Hepatic stellate cell (primary cell): Measurements from ENCODE around the gene CFAP61.
A peak's percentile ranks its signal among the peaks of the same experiment; 100 is the strongest.
"Not testable (repeated sequence)": the region's sequence is repeated elsewhere in the genome, so short reads cannot be mapped to it uniquely, and the experiment has no call there.

Experiments
- DNase-seq: peaks from one replicate; pipeline ENCODE4 v3.0.0; 2011; ENCODE audit warnings: low spot score

The CFAP61 gene

DNA sequence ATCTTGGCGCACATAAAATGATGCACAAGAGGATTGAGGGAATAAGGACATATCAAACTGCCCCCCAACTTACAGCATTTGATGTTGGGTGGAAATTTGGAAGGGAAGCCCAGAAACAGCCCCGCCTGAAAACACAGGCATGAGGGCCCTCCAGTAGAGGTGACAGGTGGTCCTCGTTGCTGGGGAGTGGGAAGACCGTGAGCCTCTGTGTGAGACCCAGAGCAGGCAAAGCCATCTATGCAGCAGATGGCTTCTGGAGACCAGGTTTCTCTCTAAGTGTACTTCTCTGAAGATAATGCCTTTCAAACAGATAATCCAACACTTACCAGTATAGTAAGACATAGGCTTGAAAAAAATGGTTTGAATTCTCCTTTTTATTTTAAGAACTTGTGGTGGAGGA is 183.3 kb downstream of the CFAP61 start:
- DNase-seq = no peak

DNA sequence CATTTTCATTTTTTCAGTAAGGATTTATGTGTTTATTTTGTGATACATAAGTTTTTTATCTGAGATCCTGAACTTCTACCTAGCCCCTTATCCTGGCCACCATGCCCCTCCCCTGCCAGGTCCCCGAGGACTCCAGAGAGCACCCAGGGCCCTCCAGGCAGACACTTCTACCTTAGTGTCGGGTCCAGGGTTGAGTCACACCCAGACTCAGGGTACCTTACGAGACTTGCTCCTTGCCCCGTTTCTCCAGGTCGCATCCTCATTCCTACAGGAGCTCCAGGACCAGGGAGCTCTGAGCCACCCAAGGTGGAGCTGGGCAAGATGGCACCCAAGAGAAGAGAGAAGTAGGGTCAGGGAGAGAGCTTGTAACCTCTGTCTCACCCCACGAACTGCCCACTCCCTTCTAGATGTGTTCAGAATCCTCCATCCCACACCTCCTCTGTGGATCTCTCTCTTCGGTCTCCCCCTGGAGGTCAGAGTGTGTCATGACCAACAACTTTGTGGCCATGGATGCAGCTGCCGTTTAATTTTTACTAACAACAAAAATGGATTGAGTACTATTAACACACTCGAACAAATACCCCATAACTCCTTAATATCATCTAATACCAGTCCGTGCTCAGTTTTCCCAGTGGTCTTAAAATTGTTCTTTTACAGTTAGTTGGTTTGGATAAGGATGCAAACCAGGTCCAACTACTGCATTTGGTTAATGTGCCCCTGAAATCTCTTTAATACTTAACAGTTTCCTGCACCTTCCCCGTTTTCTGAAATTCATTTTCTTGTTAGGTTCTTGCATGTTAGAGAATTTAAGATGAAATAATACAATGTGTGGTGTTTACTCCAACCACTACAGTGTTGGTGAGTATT is 185.0 kb downstream of the CFAP61 start:
- DNase-seq = peak; percentile 57

DNA sequence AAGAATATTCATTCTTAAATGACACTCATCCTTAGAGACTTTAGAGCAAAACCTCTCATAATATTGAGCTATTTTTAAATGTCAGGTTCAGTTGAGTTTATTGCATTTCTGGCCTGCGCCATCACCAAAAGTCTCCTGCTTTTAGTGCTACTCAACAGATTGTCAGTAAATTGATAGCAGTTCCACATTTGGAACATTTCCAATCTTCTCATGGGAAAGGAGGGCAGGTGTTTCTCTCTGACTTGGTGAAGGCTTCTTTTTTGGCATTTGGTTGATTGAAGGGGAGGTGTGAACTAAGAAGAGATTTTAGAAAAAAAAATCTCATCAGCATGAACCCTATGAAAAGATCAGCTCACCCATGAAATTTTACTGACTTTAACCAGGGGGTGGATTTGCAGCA is 189.6 kb downstream of the CFAP61 start:
- DNase-seq = no peak

DNA sequence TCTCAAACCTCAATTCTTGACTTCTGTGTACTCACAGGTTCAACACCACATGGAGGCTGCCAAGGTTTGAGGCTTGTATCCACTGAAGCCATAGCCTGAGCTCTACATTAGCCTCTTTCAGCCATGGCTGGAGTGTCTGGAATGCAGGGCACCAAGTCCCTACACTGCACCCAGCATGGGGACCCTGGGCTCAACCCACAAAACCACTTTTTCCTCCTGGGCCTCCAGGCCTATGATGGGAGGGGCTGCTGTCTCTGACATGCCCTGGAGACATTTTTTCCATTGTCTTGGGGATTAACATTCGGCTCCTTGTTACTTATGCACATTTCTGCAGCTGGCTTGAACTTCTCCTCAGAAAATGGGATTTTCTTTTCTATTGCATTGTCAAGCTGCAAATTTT is 192.1 kb downstream of the CFAP61 start:
- not testable (repeated sequence) for DNase-seq

DNA sequence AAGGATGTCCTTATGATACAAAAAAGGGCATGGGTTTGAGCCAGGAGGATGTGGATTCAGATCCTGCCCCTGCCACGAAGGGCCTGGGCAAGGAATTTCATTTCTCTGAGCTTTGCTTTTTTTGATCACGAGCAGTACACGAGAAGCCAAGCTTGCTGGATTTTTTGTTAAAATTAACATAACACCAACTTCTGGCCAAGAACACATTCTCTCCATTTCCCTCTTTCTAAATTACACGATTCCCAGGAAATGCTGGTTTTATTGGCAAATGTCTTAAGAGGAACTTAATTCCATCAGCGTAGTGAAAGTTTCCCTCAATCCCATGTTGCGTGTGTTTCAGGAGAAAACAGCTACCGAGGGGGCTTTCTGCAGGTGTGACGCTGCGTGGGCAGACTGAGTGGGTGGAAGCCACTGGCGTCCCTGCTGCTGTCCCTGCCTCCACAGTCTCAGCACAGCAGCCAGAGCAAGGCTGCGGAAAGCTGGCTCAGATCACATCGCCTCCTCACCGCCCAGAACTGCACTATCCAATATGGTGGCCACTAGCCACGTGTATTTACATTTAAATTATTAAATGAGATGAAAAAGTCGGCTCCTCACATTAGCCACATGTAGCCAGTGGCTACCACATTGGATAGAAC is 194.8 kb downstream of the CFAP61 start:
- DNase-seq = no peak

DNA sequence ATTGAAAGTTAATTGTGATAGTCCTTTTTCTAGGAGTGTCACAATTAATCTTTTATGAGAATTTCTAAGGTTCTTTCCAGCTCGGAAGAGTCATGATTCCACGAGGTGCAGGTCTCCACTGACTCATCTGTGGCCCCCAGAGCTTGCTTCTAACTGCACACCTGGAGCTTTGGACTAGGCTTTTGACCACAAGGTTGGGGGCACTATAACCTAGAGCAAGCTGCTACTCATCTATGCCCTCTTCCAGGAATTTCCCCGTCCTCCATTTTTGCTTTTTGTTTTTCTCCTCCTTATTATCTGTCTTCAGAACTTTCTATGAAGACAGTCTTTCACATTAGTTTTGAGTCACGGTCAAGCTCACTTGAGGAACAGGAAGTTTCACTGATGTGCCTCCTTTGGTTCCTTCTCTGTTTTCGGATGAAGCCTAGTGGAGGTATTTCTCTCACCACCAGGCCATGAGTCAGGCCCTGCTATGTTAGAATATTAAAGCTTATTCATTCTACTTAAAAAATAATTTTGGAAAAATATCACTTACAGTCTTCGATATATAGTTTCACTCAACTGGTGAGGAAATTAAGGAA is 196.4 kb downstream of the CFAP61 start:
- no peak for DNase-seq

DNA sequence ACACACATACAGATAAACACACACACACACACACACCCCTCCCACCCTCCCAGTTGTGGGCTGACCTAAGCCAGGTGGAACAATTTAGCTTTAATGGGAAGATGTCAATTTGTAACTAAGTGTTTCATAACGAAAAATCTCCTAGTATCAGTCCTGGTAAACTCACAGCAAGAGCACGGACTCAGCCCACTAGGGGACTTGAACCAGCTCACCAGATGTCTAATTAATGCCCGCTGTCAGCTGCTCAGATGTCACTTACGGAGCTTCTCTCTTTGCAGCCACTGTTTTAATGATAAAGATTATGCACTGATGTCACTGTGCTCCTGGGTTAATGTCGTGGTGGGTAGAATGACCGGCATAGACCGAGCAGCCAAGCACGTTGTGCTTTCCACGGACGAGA is 199.0 kb downstream of the CFAP61 start:
- DNase-seq = no peak

DNA sequence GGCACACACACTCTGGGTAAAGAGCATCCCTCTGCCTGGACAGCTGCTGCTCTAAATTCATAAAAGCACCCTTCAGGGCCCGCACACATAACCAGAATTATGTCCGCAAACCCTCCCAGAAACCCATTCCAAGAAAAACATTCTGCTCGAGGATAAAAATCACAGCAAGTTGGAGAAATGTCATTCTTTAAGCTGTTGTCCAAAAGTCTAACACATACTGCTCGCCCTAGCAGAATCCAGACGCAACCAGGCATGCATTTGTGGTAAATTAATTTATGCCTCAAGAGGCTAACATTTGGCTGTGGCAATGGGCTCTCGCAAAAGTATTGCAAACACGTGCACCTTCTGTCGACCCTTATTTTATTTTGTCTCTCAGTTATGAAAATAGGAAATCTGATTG is 199.5 kb downstream of the CFAP61 start:
- no peak for DNase-seq

DNA sequence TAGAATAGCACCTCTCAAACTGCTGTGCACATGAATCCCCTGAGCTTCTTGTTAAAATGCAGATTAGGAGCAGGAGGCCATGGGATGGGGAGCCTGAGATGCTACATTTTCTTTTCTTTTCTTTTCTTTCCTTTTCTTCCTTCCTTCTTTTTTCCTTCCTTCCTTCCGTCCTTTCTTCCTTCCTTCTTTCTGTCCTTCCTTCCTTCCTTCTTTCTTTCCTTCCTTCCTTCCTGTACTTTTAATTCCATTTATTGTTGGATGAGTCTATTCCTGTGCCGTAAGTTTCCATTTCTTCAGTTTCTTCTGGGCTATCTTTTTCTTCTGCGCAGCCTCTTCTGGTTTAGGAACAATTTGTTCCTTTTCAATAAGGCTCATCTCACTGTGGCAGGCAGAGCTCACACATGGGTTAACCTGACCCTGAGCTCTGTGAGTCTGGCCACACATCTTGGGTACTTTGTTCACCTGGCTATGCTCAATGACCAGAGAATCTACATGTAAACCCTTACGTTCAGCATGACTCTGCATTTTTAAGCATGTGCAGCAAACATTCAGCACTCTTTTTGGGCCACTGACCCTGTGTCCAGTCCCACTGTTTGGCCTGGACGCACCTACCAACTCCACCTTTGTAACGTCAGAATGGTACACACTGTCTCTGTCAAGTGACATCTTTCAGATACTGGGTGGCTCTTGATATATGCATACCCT is 200.9 kb downstream of the CFAP61 start:
- no peak for DNase-seq

DNA sequence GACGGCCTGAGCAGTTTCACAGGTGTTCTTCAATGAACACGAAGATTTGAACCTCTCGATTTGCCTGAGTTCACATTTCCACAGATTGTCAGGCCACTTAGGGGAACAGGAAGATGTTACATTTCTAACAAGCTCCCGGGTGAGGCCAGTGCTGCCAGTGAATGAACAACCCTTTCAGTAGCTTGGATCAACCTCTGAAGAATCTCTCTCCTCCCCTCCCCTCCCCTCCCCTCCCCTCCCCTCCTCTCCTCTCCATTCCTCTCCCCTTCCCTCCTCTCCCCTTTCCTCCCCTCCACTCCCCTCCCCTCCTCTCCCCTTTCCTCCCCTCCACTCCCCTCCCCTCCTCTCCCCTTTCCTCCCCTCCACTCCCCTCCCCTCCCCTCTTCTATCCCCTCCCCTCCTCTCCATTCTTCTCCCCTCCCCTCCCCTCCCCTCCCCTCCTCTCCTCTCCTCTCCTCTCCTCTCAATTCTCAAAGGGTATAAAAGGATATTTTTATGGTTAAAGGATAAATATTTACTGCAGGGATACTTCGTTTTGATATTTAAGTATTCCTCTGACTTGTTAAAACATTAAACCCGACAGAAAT is 201.5 kb downstream of the CFAP61 start:
- no peak for DNase-seq

DNA sequence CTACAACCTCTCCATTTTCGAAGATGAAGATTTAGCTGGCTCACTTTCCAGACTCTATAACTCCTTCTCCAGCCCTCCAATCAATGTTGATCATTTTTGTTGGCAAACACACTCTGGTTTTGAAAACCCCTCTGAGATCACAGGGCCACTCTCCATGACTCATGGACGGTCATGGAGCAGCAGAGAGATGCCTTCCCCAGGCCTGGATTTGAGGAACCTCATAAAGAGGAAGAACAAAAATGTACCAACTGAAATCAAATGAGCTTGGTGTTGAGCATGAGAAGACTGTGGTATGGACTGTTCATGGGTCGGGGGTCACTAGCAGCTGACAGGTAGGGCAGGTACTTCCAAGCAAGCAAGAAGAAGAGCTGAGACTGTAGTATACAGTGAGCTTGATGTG is 202.8 kb downstream of the CFAP61 start:
- no peak for DNase-seq

DNA sequence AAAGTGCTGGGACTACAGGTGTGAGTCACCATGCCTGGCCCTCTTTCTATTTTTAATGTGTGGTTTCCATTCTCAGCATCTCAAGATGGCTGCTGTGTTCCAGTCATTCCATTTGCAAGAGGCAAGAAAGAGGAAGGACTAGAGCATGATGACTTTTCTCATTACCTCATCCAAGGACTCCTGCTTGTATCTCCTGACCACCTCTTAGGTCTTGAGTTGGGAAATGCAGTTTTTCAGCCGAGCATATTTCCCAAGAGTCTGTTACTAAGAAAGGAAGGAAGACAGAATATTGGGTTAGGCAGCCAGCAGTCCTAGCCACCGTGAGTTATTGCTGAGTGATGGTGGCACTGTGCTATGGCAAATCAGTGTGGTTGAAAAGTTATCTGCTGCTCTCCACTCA is 207.2 kb downstream of the CFAP61 start:
- DNase-seq = no peak

DNA sequence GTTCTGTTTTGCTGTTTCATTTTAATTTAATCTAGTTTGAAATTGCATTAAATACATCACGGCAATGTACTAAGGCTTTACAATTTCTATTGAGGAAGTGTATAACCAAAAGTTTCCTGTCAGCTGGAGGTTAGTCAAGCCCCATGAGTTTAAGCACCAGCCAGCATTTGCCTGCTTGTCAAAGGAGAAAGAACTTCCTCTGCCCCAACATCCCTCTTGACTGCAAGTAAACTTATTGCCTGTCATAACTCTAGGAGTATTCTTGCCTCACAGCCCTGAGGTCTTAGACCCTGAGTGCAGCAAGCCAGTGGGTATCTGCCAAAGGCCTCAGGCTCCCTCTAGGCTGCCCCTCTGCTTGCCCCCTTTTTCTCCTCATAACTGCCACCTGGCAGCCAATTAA is 208.8 kb downstream of the CFAP61 start:
- no peak for DNase-seq

DNA sequence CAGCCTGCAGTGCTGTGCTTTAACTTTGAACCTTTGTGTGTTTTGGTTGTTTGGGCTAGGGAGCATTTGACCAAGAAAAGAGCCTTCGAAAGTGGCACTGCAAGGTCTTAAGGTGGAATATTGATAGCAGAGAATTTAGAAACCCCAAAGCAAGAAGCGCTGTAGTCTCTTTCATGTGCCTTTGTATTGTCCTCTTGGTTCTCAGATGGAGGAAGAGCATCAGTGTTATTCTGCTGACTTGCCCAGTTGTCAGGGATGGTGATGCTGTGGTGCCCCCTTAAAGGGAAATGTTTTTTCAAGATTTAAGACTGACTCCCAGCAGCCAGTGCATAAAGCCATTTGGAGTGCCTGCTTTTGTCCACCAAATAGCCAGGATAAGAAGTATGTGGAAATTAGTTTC is 212.9 kb downstream of the CFAP61 start:
- DNase-seq = no peak

DNA sequence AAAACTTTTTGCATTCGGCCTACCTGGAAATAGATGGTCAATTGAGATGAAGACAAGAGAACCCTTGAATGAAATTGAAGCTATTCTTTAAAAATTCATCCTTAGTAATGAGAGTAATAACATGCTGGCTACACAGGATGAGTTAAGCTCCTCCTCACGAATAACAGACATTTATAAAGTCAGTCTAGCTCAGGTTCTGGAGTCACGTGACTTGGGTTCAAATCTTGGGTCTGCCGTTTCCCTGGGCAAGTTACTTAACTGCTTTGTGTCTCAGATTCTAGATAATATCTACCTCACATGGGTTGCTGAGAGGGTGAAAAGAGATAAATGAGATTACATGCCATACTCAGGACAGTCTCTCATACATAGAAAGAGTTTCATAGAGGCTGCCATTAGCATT is 214.2 kb downstream of the CFAP61 start:
- no peak for DNase-seq

DNA sequence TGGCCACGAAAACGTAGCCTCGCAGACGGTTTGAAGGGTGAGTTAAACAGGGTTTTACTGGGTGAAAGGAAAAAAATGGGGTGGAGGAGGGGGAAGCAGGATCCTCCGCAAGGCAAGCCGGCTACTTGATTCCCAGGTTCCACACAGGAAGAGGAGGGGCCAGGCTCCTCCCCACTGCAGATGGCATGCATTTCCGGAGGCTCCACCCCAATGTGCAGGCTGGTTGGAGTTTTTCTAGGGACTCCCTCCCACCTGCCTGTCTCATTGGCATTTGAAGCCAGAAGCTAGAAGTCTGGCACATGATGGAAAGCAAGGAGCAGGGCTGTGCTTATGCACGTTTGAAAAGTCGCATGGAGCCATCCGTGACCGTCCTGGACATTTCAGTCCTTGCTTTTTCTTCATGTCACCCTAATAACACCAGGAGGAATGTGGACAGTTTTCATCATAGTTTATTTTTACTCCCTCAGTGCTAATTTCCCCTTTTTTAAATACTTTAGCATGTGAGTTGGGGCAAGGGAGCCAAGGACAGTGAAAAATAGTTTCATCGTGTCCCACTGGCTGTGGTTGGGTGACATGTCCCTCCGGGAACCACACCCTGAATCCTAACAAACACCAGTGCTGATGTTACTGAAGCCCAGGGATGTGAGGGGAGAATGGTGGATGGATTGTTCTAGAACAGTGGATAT is 215.5 kb downstream of the CFAP61 start:
- no peak for DNase-seq

DNA sequence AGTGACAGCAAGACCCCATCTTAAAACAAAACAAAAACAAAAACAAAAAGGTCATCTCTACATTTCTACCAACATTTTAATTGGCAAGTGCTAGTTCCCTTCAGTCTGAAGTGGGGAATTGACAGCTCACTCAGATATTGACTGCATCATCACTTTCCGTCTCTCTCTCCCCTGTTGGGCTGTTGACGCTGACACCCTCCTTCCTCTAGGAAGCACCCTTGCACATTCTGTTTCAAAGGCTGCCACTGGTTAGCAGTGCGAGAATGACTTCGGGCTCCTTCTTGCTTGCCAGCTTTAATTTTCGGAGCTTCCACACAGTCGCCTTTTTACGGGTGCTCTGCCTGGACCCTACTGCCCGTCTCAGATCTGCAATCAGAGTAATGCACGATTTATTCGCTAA is 218.9 kb downstream of the CFAP61 start:
- no peak for DNase-seq

DNA sequence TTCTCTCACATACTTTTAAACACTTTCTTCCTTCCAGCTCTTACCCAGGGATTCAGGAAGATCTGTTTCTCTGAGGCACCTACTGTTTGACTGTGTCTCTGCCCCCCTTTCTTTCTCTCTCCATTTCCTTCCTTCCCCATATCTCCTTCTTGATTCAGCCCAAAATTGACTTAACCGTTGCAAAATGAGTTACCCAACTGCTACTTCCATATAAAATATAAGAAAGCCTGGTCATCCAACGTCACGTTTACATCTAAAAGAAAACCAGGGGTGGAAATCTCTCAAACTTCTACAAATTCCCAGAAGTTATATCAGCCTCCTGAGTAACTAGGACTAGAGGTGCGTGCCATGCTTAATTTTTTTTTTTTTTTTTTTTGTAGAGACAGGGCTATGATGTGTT is 220.4 kb downstream of the CFAP61 start:
- DNase-seq = no peak

DNA sequence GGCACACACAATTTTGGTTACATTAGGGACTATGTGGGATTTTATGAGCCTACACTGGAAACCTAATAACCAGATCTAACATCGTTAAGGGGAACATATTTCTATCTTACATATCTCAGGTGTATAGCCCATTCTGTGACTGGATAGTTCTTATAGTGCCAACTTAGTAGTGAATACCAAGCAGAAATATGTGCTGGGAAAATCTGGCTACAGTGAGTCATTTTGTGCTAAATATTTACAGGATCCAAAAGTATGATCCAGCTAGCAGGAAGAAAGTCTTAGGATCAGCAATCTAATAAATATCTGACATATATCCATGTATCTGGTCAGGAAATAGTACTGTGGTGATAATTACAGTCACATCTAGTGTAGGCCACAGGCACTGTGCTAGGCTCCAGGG is 221.0 kb downstream of the CFAP61 start:
- DNase-seq = no peak

DNA sequence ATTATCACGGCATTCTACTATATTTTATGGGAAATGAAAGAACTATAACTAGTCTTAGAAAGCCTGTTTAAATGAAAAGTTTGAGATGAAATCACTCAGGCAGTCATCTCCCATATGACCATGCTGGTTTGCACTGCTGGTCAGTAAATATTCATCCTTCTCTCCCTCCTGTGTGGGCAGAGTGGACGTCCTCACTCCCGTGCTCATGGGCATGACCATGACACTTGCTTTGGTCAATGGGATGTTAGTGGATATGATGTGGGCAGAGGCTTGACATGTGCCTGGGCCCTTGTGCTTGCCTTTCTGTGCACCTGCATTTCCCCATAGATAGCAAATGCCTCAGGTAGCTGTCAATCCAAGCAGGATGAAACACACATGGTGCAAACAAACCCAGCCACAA is 222.5 kb downstream of the CFAP61 start:
- no peak for DNase-seq

DNA sequence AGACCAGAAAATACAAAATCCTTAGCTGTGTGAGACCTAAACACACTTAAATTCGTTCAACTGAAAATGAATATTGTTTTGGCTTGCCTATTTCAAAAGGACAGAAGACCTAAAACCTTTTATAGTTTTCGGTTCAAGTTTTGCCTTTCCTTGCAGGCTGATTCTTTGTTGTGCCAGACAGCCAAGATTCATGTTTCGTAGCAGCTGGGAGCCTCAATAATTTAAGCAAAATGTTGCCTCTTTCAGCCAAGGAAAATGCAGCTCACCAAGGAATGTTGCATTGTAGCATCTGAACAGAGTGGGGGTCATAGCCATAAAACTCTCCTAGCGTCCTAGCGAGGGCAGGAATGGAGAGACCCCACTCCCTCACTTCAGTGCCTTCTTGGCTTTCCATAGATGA is 223.3 kb downstream of the CFAP61 start:
- no peak for DNase-seq
